ENCODE data around the gene RBM38. TPM values are rescaled to one million over a fixed set of nuclear protein-coding genes. Genes with fewer than 3 reads are reported as not detected.

The RBM38 gene
- total RNA-seq, 1 donor from 2014 or later = 42.8 TPM

DNA sequence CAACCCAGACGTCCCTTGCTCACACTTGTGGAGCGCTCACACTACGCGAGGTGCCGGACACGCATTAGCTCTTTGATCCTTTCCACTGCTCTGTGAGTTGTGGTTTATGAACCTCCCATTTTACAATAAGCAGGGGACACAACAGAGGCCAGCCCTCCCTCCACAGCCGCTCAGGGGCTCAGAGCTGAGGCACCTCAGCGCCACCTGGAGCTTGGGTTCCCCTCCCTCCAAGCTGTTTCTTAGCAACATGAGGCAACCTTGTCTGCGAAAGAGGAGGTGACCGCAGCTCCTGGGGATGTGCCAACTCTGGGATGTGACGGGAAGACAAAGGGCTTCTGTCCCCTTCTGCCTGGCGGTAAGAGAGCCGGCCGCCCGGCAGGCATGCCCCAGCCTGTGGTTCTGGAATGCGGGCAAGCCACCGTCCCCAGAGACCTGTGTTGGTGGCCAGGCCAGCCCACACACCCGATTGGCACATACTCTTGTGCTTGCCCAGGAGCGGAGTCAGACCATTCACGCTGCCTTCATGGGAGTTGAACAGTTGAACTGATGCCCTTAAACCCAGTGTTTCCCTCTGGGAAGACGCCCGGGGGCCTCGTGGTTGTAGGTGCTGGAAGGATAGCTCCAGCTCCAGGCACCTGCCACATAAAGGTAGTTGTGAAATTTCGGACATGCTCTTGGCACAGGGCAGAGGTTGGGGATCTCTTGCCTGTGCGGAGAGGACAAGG, 44.5 kb downstream of the RBM38 start:
- Histone ChIP-seq H3K36me3 (ENCODE audit: control insufficient read depth, insufficient read depth, low read length) (no peaks in the 10 kb centered on the region), H3K27me3 (ENCODE audit: control insufficient read depth, insufficient read depth, low read length) (peaks cover 13% of the 10 kb centered on the region), H3K4me3 (ENCODE audit: low read depth, low read length) (no peak overlapping the region)
- TF ChIP-seq, protein P1, sequence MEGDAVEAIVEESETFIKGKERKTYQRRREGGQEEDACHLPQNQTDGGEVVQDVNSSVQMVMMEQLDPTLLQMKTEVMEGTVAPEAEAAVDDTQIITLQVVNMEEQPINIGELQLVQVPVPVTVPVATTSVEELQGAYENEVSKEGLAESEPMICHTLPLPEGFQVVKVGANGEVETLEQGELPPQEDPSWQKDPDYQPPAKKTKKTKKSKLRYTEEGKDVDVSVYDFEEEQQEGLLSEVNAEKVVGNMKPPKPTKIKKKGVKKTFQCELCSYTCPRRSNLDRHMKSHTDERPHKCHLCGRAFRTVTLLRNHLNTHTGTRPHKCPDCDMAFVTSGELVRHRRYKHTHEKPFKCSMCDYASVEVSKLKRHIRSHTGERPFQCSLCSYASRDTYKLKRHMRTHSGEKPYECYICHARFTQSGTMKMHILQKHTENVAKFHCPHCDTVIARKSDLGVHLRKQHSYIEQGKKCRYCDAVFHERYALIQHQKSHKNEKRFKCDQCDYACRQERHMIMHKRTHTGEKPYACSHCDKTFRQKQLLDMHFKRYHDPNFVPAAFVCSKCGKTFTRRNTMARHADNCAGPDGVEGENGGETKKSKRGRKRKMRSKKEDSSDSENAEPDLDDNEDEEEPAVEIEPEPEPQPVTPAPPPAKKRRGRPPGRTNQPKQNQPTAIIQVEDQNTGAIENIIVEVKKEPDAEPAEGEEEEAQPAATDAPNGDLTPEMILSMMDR (IDR thresholded peaks at IDR 0.05; ENCODE audit: insufficient read depth, low read length, poor library complexity, severe bottlenecking) = no peak
- peak; percentile 59 for DNase-seq (ENCODE audit: low read depth)

DNA sequence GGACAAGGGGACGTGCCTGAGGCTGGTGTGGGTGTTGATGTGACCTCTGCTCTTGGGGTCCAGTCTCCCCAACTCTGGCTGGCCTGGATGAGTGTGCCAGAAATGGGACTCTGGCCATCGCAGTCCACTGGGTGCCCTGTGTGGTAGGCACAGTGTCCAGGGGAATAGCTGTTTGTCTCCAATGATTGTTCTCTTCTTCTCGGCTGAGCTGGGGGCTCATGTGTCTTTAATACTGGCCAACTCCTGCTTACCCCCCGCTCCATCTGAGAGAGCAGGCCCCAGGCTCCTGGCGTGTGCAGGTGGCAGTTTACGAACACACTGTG, 45.0 kb downstream of the RBM38 start:
- TF ChIP-seq, protein P1 (IDR thresholded peaks at IDR 0.05; ENCODE audit: insufficient read depth, low read length, poor library complexity, severe bottlenecking) = no peak
- Histone ChIP-seq H3K4me3 (ENCODE audit: low read depth, low read length) (no peak overlapping the region), H3K27me3 (ENCODE audit: control insufficient read depth, insufficient read depth, low read length) (peaks cover 13% of the 10 kb centered on the region), H3K36me3 (ENCODE audit: control insufficient read depth, insufficient read depth, low read length) (no peaks in the 10 kb centered on the region)
- DNase-seq (ENCODE audit: low read depth) = no peak

DNA sequence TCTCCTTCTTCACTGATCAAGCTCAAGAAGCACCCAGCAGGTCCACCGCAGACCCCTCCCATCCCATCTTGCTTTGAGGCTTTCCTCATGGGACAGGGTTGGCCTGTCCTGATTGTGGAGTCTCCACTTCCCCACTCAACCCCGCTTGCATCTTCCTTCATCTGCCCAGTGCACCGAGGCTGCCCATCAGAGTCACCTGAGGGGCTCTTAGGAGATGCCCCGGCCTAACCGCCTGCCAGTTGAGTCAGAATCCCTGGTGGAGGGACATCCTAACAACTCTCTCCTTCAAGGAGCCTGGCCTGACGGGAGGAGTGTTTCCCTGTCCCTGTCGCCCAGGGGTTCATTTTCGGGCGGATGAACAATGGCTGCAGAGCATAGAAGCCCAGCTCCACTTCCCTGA, 46.1 kb downstream of the RBM38 start:
- no peak overlapping the region for H3K4me3 ChIP-seq (ENCODE audit: low read depth, low read length)
- H3K27me3 ChIP-seq (ENCODE audit: control insufficient read depth, insufficient read depth, low read length) = peaks cover 13% of the 10 kb centered on the region
- TF ChIP-seq, protein P1 (IDR thresholded peaks at IDR 0.05; ENCODE audit: insufficient read depth, low read length, poor library complexity, severe bottlenecking) = no peak
- DNase-seq (ENCODE audit: low read depth) = no peak
- no peaks in the 10 kb centered on the region for H3K36me3 ChIP-seq (ENCODE audit: control insufficient read depth, insufficient read depth, low read length)

DNA sequence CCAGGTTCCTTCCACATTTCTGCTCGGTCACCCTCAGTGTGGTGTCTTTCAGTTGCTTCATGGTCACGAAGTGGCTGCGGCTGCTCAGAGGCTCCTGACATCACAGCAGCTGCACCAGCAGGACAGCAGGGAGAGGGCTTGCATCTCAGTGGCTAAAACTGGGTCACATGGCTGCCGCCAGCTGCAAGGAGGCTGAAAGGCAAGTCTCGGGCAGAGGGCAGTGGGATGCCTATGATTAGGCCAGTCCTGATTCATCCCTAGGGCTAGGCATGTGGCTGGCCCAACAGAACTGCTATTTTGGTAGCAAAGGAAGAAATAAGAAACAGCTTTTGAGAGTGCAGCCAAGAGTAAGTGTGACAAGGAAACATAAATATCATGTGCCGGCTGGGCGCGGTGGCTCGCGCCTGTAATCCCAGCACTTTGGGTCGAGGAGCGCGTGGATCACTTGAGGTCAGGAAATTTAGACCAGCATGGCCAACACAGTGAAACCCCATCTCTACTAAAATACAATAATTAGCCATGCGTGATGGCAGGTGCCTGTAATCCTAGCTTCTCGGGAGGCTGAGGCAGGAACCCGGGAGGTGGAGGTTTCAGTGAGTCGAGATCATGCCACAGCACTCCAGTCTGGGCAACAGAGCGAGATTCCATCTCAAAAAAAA, 46.6 kb downstream of the RBM38 start:
- DNase-seq (ENCODE audit: low read depth) = no peak
- peaks cover 17% of the 10 kb centered on the region for H3K27me3 ChIP-seq (ENCODE audit: control insufficient read depth, insufficient read depth, low read length)
- no peak overlapping the region for H3K4me3 ChIP-seq (ENCODE audit: low read depth, low read length)
- TF ChIP-seq, protein P1 (IDR thresholded peaks at IDR 0.05; ENCODE audit: insufficient read depth, low read length, poor library complexity, severe bottlenecking) = no peak
- no peaks in the 10 kb centered on the region for H3K36me3 ChIP-seq (ENCODE audit: control insufficient read depth, insufficient read depth, low read length)

DNA sequence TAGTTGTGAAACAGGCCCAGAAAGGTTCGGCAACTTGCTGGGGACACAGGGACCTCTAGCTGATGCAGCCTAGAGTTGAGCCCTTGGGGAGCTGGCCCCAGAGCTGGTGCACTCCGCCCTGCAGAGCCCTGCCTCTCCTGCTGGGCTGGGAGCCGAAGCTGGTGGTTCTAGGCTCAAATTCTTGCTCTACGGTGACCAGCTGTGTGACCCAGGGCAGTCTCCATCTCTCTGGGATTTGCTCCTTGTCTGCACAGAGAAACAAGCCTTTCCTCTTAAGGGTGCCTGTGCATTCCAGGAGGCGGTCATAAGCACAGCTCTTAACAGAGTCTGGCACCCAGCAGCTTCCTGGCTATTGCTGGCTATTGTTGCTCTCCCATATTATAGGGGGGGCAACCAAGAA, 47.4 kb downstream of the RBM38 start:
- Histone ChIP-seq H3K27me3 (ENCODE audit: control insufficient read depth, insufficient read depth, low read length) (peaks cover 20% of the 10 kb centered on the region), H3K4me3 (ENCODE audit: low read depth, low read length) (no peak overlapping the region), H3K36me3 (ENCODE audit: control insufficient read depth, insufficient read depth, low read length) (no peaks in the 10 kb centered on the region)
- no peak for DNase-seq (ENCODE audit: low read depth)
- TF ChIP-seq, protein P1 (IDR thresholded peaks at IDR 0.05; ENCODE audit: insufficient read depth, low read length, poor library complexity, severe bottlenecking) = no peak

Measured in kidney epithelial cell (primary cell).